Body of pancreas (tissue), 4 donors: Measurements from ENCODE around the gene BRD4. TPM values are rescaled to one million over a fixed set of nuclear protein-coding genes. Genes with fewer than 3 reads are reported as not detected.

Experiments used
- ATAC-seq: fragments of 150-250 bp; one replicate; pipeline ENCODE4 v1.9.1; 2016
- DNase-seq, 4 donors: peaks; one replicate each; pipeline ENCODE4 v3.0.0-alpha.2; 2019
- H3K27ac ChIP-seq, 4 donors: fragments of 200-600 bp; sonication (generic); 1 replicate in 3 of 4; 2 replicates in 1 of 4; pipeline versions ENCODE4 v1.5.1 to v1.6.1; 2016 to 2019; ENCODE audit warnings: mild to moderate bottlenecking in 1 of 4, mixed read lengths in 1 of 4, moderate library complexity in 1 of 4
- H3K27me3 ChIP-seq, 2 donors: fragments of 200-600 bp; sonication (generic); one replicate each; pipeline ENCODE4 v1.6.0; 2016; ENCODE audit warnings: mild to moderate bottlenecking in 1 of 2
- H3K36me3 ChIP-seq, 2 donors: fragments of 200-600 bp; sonication (generic); replicated peaks in 1 of 2; 2 replicates each; pipeline ENCODE4 v1.5.1; 2016; ENCODE audit warnings: low read depth in 2 of 2; ENCODE audit not compliant: insufficient read depth in 1 of 2
- H3K4me1 ChIP-seq: fragments of 200-600 bp; sonication (generic); one replicate; pipeline ENCODE4 v1.6.0; 2016
- H3K4me3 ChIP-seq, 2 donors: fragments of 200-600 bp; sonication (generic); 1 replicate in 1 of 2; 2 replicates in 1 of 2; pipeline ENCODE4 v1.5.1; 2016 to 2019
- H3K9me3 ChIP-seq, 3 donors: fragments of 200-600 bp; sonication (generic); 1 replicate in 2 of 3; 2 replicates in 1 of 3; pipeline ENCODE4 v1.5.1; 2016
- CTCF ChIP-seq, 7 experiments: fragments of 450-650 bp in 4 of 7; fragments of 200-600 bp in 3 of 7; sonication (generic) in 3 of 7; IDR thresholded peaks; one replicate each; pipeline ENCODE4 v1.5.1; 2016 to 2019; ENCODE audit warnings: antibody characterized with exemption in 7 of 7
- POLR2A ChIP-seq, 3 donors: fragments of 450-650 bp; IDR thresholded peaks; one replicate each; pipeline ENCODE4 v1.6.1; 2016; ENCODE audit warnings: antibody characterized with exemption in 3 of 3, mild to moderate bottlenecking in 2 of 3
- WGBS, 2 donors: methylation state at CpG; one replicate each; pipeline ENCODE4 v1.1.5; 2017; 5-methylcytosine and 5-hydroxymethylcytosine counted together
- intact Hi-C: fragments of 100-400 bp; cut with DNase I; formaldehyde crosslinking; loops from one replicate; pipeline ENCODE4 v1.15.1; 2023
- total RNA-seq, 2 donors: library from RNA; depleted of rRNA; stranded (reverse); fragments of >200 nt; gene quantifications; one replicate each; pipeline ENCODE4 v1.1.0, GENCODE V29; 2016

BRD4 gene
- total RNA-seq, 2 donors from 2014 or later, result 15.3 to 33.6 TPM

GRCh38 chr19:15265214-15265849 is 67.0 kb downstream of the BRD4 start:
- Histone ChIP-seq H3K27ac (peak overlapping the region; percentile 77 to 91 (median 84)), H3K27me3 (no peaks in the 10 kb centered on the region), H3K4me3 (no peak overlapping the region), H3K4me1 (peaks cover 84% of the 10 kb centered on the region), H3K9me3 (no peaks in the 10 kb centered on the region), H3K36me3 (peaks cover 0 to 8% of the 10 kb centered on the region in 2 donors)
- 61 to 63% methylated on average over 22 to 26 of the region's 26 CpGs for WGBS, 2 donors
- no peak for DNase-seq
- ATAC-seq, result peak; percentile 0
- intact Hi-C loops, result loop anchor here (10.0 kb wide), 1 partner anchor 109 kb away; the partner anchor contains the start of gene AKAP8
- TF ChIP-seq POLR2A (IDR thresholded peaks at IDR 0.05) (no peak), CTCF (IDR thresholded peaks at IDR 0.05) (no peak)

- TF ChIP-seq CTCF (IDR thresholded peaks at IDR 0.05) (no peak), POLR2A (IDR thresholded peaks at IDR 0.05) (no peak)
- WGBS, 2 donors, result 40 to 85% methylated on average over 1 of the region's 1 CpG
- H3K4me3 ChIP-seq, result no peak overlapping the region
- H3K27me3 ChIP-seq, result no peaks in the 10 kb centered on the region
- H3K27ac ChIP-seq, result peak overlapping the region; percentile 77 to 91 (median 84)
- H3K9me3 ChIP-seq, result no peaks in the 10 kb centered on the region
- peaks cover 2 to 11% of the 10 kb centered on the region in 2 donors for H3K36me3 ChIP-seq
- H3K4me1 ChIP-seq, result peaks cover 79% of the 10 kb centered on the region
- intact Hi-C loops, result loop anchor here (10.0 kb wide), 1 partner anchor 110 kb away; the partner anchor contains the start of gene AKAP8
- DNase-seq (no peak), ATAC-seq (no peak)
Observed at GRCh38 chr19:15264933-15265206, 67.5 kb downstream of the BRD4 start.

- Histone ChIP-seq H3K36me3 (peaks cover 7 to 17% of the 10 kb centered on the region in 2 donors), H3K27ac (peak overlapping the region; percentile 71 to 89 (median 78)), H3K27me3 (no peaks in the 10 kb centered on the region), H3K9me3 (no peaks in the 10 kb centered on the region), H3K4me3 (no peak overlapping the region), H3K4me1 (peaks cover 73% of the 10 kb centered on the region)
- 35 to 58% methylated on average over 6 to 27 of the region's 28 CpGs for WGBS, 2 donors
- no peak for TF ChIP-seq POLR2A (IDR thresholded peaks at IDR 0.05)
- TF ChIP-seq CTCF (IDR thresholded peaks at IDR 0.05), result peak; percentile 50 to 81 (median 71)
- DNase-seq (peak; percentile 81 to 86 (median 83)), ATAC-seq (no peak)
- intact Hi-C loops, result loop anchor here (10.0 kb wide), 1 partner anchor 111 kb away; the partner anchor contains the start of gene AKAP8
Observed at GRCh38 chr19:15264061-15264932, 68.0 kb downstream of the BRD4 start.

- intact Hi-C loops, result loop anchor here (10.0 kb wide), 1 partner anchor 111 kb away; the partner anchor contains the start of gene AKAP8
- H3K9me3 ChIP-seq, result no peaks in the 10 kb centered on the region
- no peak for DNase-seq
- H3K27me3 ChIP-seq, result no peaks in the 10 kb centered on the region
- H3K36me3 ChIP-seq, result peaks cover 15 to 24% of the 10 kb centered on the region in 2 donors
- H3K27ac ChIP-seq, result peak overlapping the region in 3 of 4 donors; percentile 58 to 89 (median 77)
- no peak overlapping the region for H3K4me3 ChIP-seq
- WGBS, 2 donors, result 69 to 77% methylated on average over 9 to 13 of the region's 13 CpGs
- H3K4me1 ChIP-seq, result peaks cover 65% of the 10 kb centered on the region
- TF ChIP-seq POLR2A (IDR thresholded peaks at IDR 0.05) (no peak), CTCF (IDR thresholded peaks at IDR 0.05) (no peak)
- ATAC-seq, result no peak
Observed at GRCh38 chr19:15263361-15263985, 68.9 kb downstream of the BRD4 start.
